ENCODE results near the gene CDH3. TPM values are rescaled to one million over a fixed set of nuclear protein-coding genes. Genes with fewer than 3 reads are reported as not detected.

CDH3 gene
- total RNA-seq, 6 donors from 2014 or later: 3.6 to 12.3 (median 9.9) TPM

GRCh38 chr16:68612996-68613395 lies 32.1 kb upstream of the CDH3 start:
- peaks cover 0 to 11% (median 6%) of the 10 kb centered on the region in 4 donors for H3K9me3 ChIP-seq
- DNase-seq (no peak), ATAC-seq (ENCODE audit: low FRiP score in 2 of 2) (no peak)
- no peak for TF ChIP-seq EP300 (IDR thresholded peaks at IDR 0.05)
- TF ChIP-seq CTCF (IDR thresholded peaks at IDR 0.05): no peak
- no peak for TF ChIP-seq POLR2AphosphoS5 (IDR thresholded peaks at IDR 0.05)
- TF ChIP-seq POLR2A (IDR thresholded peaks at IDR 0.05): no peak
- H3K4me3 ChIP-seq: no peak overlapping the region
- H3K36me3 ChIP-seq: no peaks in the 10 kb centered on the region
- no peak overlapping the region for H3K27ac ChIP-seq
- 67 to 93% methylated on average over 3 of the region's 3 CpGs for WGBS, 2 donors
- no peaks in the 10 kb centered on the region for H3K27me3 ChIP-seq
- no peaks in the 10 kb centered on the region for H3K4me1 ChIP-seq

GRCh38 chr16:68617734-68618133 lies 27.4 kb upstream of the CDH3 start:
- WGBS, 2 donors: 88 to 90% methylated on average over 7 of the region's 7 CpGs
- peaks cover 0 to 11% (median 6%) of the 10 kb centered on the region in 4 donors for H3K9me3 ChIP-seq
- H3K4me1 ChIP-seq: no peaks in the 10 kb centered on the region
- H3K36me3 ChIP-seq: no peaks in the 10 kb centered on the region
- ATAC-seq (ENCODE audit: low FRiP score in 2 of 2): no peak
- TF ChIP-seq EP300 (IDR thresholded peaks at IDR 0.05) (no peak), POLR2A (IDR thresholded peaks at IDR 0.05) (no peak), POLR2AphosphoS5 (IDR thresholded peaks at IDR 0.05) (no peak), CTCF (IDR thresholded peaks at IDR 0.05) (no peak)
- no peak overlapping the region for H3K27ac ChIP-seq
- DNase-seq: no peak
- H3K4me3 ChIP-seq: no peak overlapping the region
- no peaks in the 10 kb centered on the region for H3K27me3 ChIP-seq

GRCh38 chr16:68626557-68626956 lies 18.6 kb upstream of the CDH3 start:
- H3K9me3 ChIP-seq: no peaks in the 10 kb centered on the region
- TF ChIP-seq POLR2AphosphoS5 (IDR thresholded peaks at IDR 0.05) (no peak), EP300 (IDR thresholded peaks at IDR 0.05) (no peak), CTCF (IDR thresholded peaks at IDR 0.05) (no peak), POLR2A (IDR thresholded peaks at IDR 0.05) (no peak)
- H3K36me3 ChIP-seq: no peaks in the 10 kb centered on the region
- H3K4me3 ChIP-seq: no peak overlapping the region
- DNase-seq (no peak), ATAC-seq (ENCODE audit: low FRiP score in 2 of 2) (no peak)
- 80 to 89% methylated on average over 8 of the region's 8 CpGs for WGBS, 2 donors
- no peaks in the 10 kb centered on the region for H3K27me3 ChIP-seq
- H3K4me1 ChIP-seq: no peaks in the 10 kb centered on the region
- no peak overlapping the region for H3K27ac ChIP-seq

- H3K27me3 ChIP-seq: no peaks in the 10 kb centered on the region
- H3K36me3 ChIP-seq: no peaks in the 10 kb centered on the region
- WGBS, 2 donors: 37 to 45% methylated on average over 5 of the region's 5 CpGs
- H3K4me1 ChIP-seq: no peaks in the 10 kb centered on the region
- no peak overlapping the region for H3K27ac ChIP-seq
- H3K9me3 ChIP-seq: no peaks in the 10 kb centered on the region
- TF ChIP-seq POLR2AphosphoS5 (IDR thresholded peaks at IDR 0.05) (no peak), EP300 (IDR thresholded peaks at IDR 0.05) (no peak)
- ATAC-seq (ENCODE audit: low FRiP score in 2 of 2) (no peak), DNase-seq (no peak)
- no peak overlapping the region for H3K4me3 ChIP-seq
Measured at GRCh38 chr16:68627951-68628425, 17.1 kb upstream of the CDH3 start.

GRCh38 chr16:68629351-68629910 lies 15.7 kb upstream of the CDH3 start:
- Histone ChIP-seq H3K9me3 (no peaks in the 10 kb centered on the region), H3K36me3 (no peaks in the 10 kb centered on the region), H3K4me3 (no peak overlapping the region), H3K27me3 (no peaks in the 10 kb centered on the region), H3K4me1 (no peaks in the 10 kb centered on the region), H3K27ac (no peak overlapping the region)
- TF ChIP-seq POLR2A (IDR thresholded peaks at IDR 0.05): no peak
- TF ChIP-seq POLR2AphosphoS5 (IDR thresholded peaks at IDR 0.05): no peak
- WGBS, 2 donors: 67 to 73% methylated on average over 7 of the region's 7 CpGs
- ATAC-seq (ENCODE audit: low FRiP score in 2 of 2) (peak in 1 of 2 donors; percentile 37), DNase-seq (no peak)

GRCh38 chr16:68636064-68636560 lies 9.0 kb upstream of the CDH3 start:
- H3K36me3 ChIP-seq: no peaks in the 10 kb centered on the region
- H3K4me1 ChIP-seq: no peaks in the 10 kb centered on the region
- DNase-seq: no peak
- TF ChIP-seq POLR2A (IDR thresholded peaks at IDR 0.05) (no peak), POLR2AphosphoS5 (IDR thresholded peaks at IDR 0.05) (no peak), EP300 (IDR thresholded peaks at IDR 0.05) (no peak), CTCF (IDR thresholded peaks at IDR 0.05) (no peak)
- no peak overlapping the region for H3K4me3 ChIP-seq
- H3K27ac ChIP-seq: no peak overlapping the region
- ATAC-seq (ENCODE audit: low FRiP score in 2 of 2): no peak
- no peaks in the 10 kb centered on the region for H3K9me3 ChIP-seq
- 44 to 47% methylated on average over 12 of the region's 12 CpGs for WGBS, 2 donors
- no peaks in the 10 kb centered on the region for H3K27me3 ChIP-seq
